ENCODE measurements around the gene STEAP1B. TPM values are rescaled to one million over a fixed set of nuclear protein-coding genes. Genes with fewer than 3 reads are reported as not detected.

Gene STEAP1B
- total RNA-seq, 6 experiments from 2014 or later: 36.6 to 101 (median 92.6) TPM

GRCh38 chr7:22386206-22386858, 113.7 kb downstream of the STEAP1B start:
- Mint-ChIP-seq H3K27ac (no peak overlapping the region), H3K9me3 (no peaks in the 10 kb centered on the region)
- no peak for DNase-seq

GRCh38 chr7:22385326-22385725, 114.7 kb downstream of the STEAP1B start:
- H3K4me3 Mint-ChIP-seq: no peak overlapping the region
- no peak overlapping the region for H3K27ac Mint-ChIP-seq
- H3K9me3 Mint-ChIP-seq: no peaks in the 10 kb centered on the region
- no peak for TF ChIP-seq CTCF (IDR thresholded peaks at IDR 0.05)
- DNase-seq: no peak
- H3K27me3 Mint-ChIP-seq (ENCODE audit: insufficient read depth): peaks cover 2% of the 10 kb centered on the region
- H3K4me1 Mint-ChIP-seq (ENCODE audit: low read depth): peaks cover 11% of the 10 kb centered on the region
- H3K36me3 Mint-ChIP-seq (ENCODE audit: low read depth): no peaks in the 10 kb centered on the region

More at GRCh38 chr7:22386206-22386858, 113.7 kb downstream of the STEAP1B start:
- H3K4me3 Mint-ChIP-seq: no peak overlapping the region
- TF ChIP-seq CTCF (IDR thresholded peaks at IDR 0.05): no peak
- H3K4me1 Mint-ChIP-seq (ENCODE audit: low read depth): peaks cover 16% of the 10 kb centered on the region
- H3K36me3 Mint-ChIP-seq (ENCODE audit: low read depth): no peaks in the 10 kb centered on the region
- peaks cover under 1% of the 10 kb centered on the region for H3K27me3 Mint-ChIP-seq (ENCODE audit: insufficient read depth)

GRCh38 chr7:22380333-22380732, 119.7 kb downstream of the STEAP1B start:
- H3K27me3 Mint-ChIP-seq (ENCODE audit: insufficient read depth): peaks cover 4% of the 10 kb centered on the region; the same call in 1 of the 2 replicates
- DNase-seq: no peak
- no peaks in the 10 kb centered on the region for H3K36me3 Mint-ChIP-seq (ENCODE audit: low read depth)
- no peak overlapping the region for H3K27ac Mint-ChIP-seq
- peaks cover 7% of the 10 kb centered on the region for H3K4me1 Mint-ChIP-seq (ENCODE audit: low read depth)
- no peak overlapping the region for H3K4me3 Mint-ChIP-seq
- no peak for TF ChIP-seq CTCF (IDR thresholded peaks at IDR 0.05)
- H3K9me3 Mint-ChIP-seq: no peaks in the 10 kb centered on the region

GRCh38 chr7:22378199-22378980, 121.6 kb downstream of the STEAP1B start:
- no peak for DNase-seq
- no peak overlapping the region for H3K4me3 Mint-ChIP-seq
- TF ChIP-seq CTCF (IDR thresholded peaks at IDR 0.05): no peak
- peaks cover 15% of the 10 kb centered on the region for H3K4me1 Mint-ChIP-seq (ENCODE audit: low read depth)
- no peaks in the 10 kb centered on the region for H3K9me3 Mint-ChIP-seq
- H3K36me3 Mint-ChIP-seq (ENCODE audit: low read depth): no peaks in the 10 kb centered on the region
- H3K27ac Mint-ChIP-seq: no peak overlapping the region
- H3K27me3 Mint-ChIP-seq (ENCODE audit: insufficient read depth): peaks cover 4% of the 10 kb centered on the region; the same call in 1 of the 2 replicates

- Mint-ChIP-seq H3K27me3 (ENCODE audit: insufficient read depth) (peaks cover 4% of the 10 kb centered on the region; the same call in 1 of the 2 replicates), H3K36me3 (ENCODE audit: low read depth) (no peaks in the 10 kb centered on the region), H3K27ac (no peak overlapping the region), H3K9me3 (no peaks in the 10 kb centered on the region), H3K4me3 (no peak overlapping the region), H3K4me1 (ENCODE audit: low read depth) (peaks cover 15% of the 10 kb centered on the region)
- no peak for DNase-seq
- no peak for TF ChIP-seq CTCF (IDR thresholded peaks at IDR 0.05)
Observed at GRCh38 chr7:22377703-22378102, 122.3 kb downstream of the STEAP1B start.
